Activated B cell treated with CpG ODN at 0.5 μM for 24 hours (primary cell): Measurements from ENCODE around the gene ACTN1. TPM values are rescaled to one million over a fixed set of nuclear protein-coding genes. Genes with fewer than 3 reads are reported as not detected.

Experiments used
- ATAC-seq: fragments of 200-7000 bp; cut with Tn5 transposase; one replicate; pipeline ENCODE4 v1.10.0; 2021; ENCODE audit warnings: low read depth, mild to moderate bottlenecking, moderate library complexity
- CTCF ChIA-PET: fragments of 350-600 bp; sonication (Branson Sonifier 250); formaldehyde crosslinking; loops from one replicate; lab custom pipeline; 2021; ENCODE audit warnings: antibody characterized with exemption; lab: Charles Lee
- POLR2A ChIA-PET: fragments of 350-600 bp; sonication (Branson Sonifier 250); formaldehyde crosslinking; loops from one replicate; lab custom pipeline; 2021; ENCODE audit warnings: antibody characterized with exemption; lab: Charles Lee
- DNase-seq: peaks from one replicate; pipeline ENCODE4 v3.0.0; 2022
- H3K27ac Mint-ChIP-seq: one replicate; pipeline ENCODE4 v1.8.0; 2020; ENCODE audit warnings: mixed read lengths
- H3K27me3 Mint-ChIP-seq: one replicate; pipeline ENCODE4 v1.8.0; 2021; ENCODE audit warnings: mixed read lengths
- H3K36me3 Mint-ChIP-seq: one replicate; pipeline ENCODE4 v1.8.0; 2021; ENCODE audit warnings: low read depth, mixed read lengths
- H3K4me1 Mint-ChIP-seq: one replicate; pipeline ENCODE4 v1.8.0; 2021; ENCODE audit warnings: mixed read lengths
- H3K4me3 Mint-ChIP-seq: one replicate; pipeline ENCODE4 v1.8.0; 2020; ENCODE audit warnings: mild to moderate bottlenecking, mixed read lengths
- H3K9me3 Mint-ChIP-seq: one replicate; pipeline ENCODE4 v1.8.0; 2020; ENCODE audit warnings: mixed read lengths
- intact Hi-C: fragments of 100-400 bp; cut with micrococcal nuclease; formaldehyde crosslinking; loops from one replicate; pipeline ENCODE4 v1.15.1; 2024
- total RNA-seq: library from RNA; stranded (reverse); gene quantifications from 2 replicates; pipeline ENCODE4 v1.2.3, GENCODE V29; 2022
- TF ChIP-seq, protein P1 (sequence below): fragments of 200-600 bp; IDR thresholded peaks from one replicate; pipeline ENCODE4 v1.8.0; 2022; ENCODE audit warnings: antibody characterized with exemption, mild to moderate bottlenecking

ACTN1 gene
- total RNA-seq, 1 donor from 2014 or later: 0.22 TPM

GRCh38 chr14:69014829-69015259 is 35.7 kb upstream of the ACTN1 start:
- CTCF ChIA-PET: no interaction called here
- no peaks in the 10 kb centered on the region for H3K4me1 Mint-ChIP-seq

DNA sequence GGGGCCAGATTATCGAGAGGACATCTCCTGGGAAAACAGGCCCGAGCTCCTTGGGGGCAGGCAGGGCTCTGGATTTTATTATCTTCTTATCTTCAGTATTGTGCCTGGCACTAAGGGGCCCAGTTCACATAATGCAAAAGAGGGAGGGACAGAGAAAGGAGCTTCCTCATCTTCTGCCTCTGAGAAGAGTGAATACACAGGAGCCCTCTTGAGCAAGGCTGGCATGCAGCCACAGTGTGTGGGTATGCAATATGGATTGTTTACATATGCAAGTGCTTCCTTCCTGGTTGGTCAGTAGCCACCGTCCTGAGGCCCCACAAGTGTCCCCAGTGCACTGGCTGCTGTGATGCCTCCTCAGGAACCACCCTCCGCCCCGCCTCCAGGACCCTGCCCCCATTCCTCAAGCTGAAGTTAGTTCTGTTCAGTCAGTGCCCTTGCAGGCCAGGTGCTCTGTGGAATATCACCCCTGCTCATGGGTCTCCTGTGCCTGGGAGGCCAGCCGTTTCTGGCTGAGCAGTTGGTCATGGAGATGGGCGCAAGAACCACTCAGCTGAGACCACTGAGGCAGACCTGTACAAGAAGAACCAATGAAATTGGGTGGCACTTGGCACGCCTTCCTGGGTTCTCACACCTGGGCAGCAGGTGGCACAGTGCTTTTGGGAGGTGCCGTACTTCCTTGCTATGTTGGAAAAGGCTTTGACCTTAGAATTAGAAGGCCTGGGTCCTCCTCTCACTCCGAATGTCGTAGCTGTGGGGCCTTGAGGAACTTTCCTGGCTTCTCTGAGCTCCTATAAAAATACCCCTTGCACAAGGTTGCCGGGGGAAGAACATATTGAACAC is 35.1 kb upstream of the ACTN1 start:
- Mint-ChIP-seq H3K4me1 (no peaks in the 10 kb centered on the region), H3K9me3 (no peaks in the 10 kb centered on the region), H3K4me3 (no peak overlapping the region), H3K36me3 (no peaks in the 10 kb centered on the region), H3K27me3 (no peaks in the 10 kb centered on the region), H3K27ac (no peak overlapping the region)
- intact Hi-C loops: no loop called here
- DNase-seq: no peak
- ATAC-seq: no peak
- TF ChIP-seq, protein P1, sequence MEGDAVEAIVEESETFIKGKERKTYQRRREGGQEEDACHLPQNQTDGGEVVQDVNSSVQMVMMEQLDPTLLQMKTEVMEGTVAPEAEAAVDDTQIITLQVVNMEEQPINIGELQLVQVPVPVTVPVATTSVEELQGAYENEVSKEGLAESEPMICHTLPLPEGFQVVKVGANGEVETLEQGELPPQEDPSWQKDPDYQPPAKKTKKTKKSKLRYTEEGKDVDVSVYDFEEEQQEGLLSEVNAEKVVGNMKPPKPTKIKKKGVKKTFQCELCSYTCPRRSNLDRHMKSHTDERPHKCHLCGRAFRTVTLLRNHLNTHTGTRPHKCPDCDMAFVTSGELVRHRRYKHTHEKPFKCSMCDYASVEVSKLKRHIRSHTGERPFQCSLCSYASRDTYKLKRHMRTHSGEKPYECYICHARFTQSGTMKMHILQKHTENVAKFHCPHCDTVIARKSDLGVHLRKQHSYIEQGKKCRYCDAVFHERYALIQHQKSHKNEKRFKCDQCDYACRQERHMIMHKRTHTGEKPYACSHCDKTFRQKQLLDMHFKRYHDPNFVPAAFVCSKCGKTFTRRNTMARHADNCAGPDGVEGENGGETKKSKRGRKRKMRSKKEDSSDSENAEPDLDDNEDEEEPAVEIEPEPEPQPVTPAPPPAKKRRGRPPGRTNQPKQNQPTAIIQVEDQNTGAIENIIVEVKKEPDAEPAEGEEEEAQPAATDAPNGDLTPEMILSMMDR: no peak
- ChIA-PET CTCF (no interaction called here), POLR2A (no interaction called here)

More at GRCh38 chr14:69014829-69015259, 35.7 kb upstream of the ACTN1 start:
- Mint-ChIP-seq H3K27ac (no peak overlapping the region), H3K9me3 (no peaks in the 10 kb centered on the region), H3K27me3 (no peaks in the 10 kb centered on the region), H3K4me3 (no peak overlapping the region), H3K36me3 (no peaks in the 10 kb centered on the region)
- ATAC-seq (no peak), DNase-seq (no peak)
- TF ChIP-seq, protein P1: no peak
- POLR2A ChIA-PET: no interaction called here
- intact Hi-C loops: no loop called here

DNA sequence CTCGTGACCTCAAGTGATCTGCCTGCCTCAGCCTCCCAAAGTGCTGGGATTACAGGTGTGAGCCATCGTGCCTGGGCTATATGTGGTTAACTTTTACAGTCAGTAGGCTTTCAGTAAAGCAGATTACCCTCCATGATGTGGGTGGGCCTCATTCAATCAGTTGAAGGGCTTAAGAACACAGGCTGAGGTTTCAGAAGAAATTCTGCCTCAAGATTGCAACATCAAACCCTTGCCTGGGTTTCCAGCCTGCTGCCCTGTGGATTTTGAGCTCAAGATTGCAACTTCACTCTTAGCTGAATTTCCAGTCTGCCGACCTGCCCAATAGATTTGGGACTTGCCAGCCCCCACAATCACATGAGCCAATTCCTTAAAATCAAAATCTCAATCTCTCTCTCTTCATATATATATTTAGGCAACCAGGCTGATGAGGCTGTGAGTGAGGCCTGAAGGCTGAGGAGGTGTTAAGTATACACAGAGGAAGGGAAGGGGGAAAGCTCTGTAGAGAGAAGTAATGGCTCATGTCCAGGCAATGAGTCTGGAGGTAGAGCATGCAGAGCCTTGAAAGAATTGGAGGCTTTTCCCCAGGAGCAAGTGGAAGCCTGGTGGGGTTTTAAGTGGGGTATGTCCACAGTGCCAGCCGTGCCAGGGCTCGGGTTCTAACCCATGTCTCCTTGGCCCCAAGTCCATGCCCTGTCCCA is 33.3 kb upstream of the ACTN1 start:
- CTCF ChIA-PET: no interaction called here
- no peak for ATAC-seq
- no peak overlapping the region for H3K4me3 Mint-ChIP-seq

GRCh38 chr14:69010648-69011047 is 31.5 kb upstream of the ACTN1 start:
- no peak overlapping the region for H3K4me3 Mint-ChIP-seq
- no peaks in the 10 kb centered on the region for H3K4me1 Mint-ChIP-seq
- H3K36me3 Mint-ChIP-seq: no peaks in the 10 kb centered on the region
- POLR2A ChIA-PET: no interaction called here
- H3K9me3 Mint-ChIP-seq: no peaks in the 10 kb centered on the region
- DNase-seq: no peak
- CTCF ChIA-PET: no interaction called here
- TF ChIP-seq, protein P1: no peak
- intact Hi-C loops: no loop called here
- no peak overlapping the region for H3K27ac Mint-ChIP-seq
- peaks cover 3% of the 10 kb centered on the region for H3K27me3 Mint-ChIP-seq
- ATAC-seq: no peak

More for the DNA sequence above, 33.3 kb upstream of the ACTN1 start:
- Mint-ChIP-seq H3K36me3 (no peaks in the 10 kb centered on the region), H3K27me3 (no peaks in the 10 kb centered on the region), H3K27ac (no peak overlapping the region), H3K4me1 (no peaks in the 10 kb centered on the region), H3K9me3 (no peaks in the 10 kb centered on the region)
- intact Hi-C loops: no loop called here
- no peak for DNase-seq
- POLR2A ChIA-PET: no interaction called here
- TF ChIP-seq, protein P1: no peak

- no peak for DNase-seq
- H3K9me3 Mint-ChIP-seq: no peaks in the 10 kb centered on the region
- TF ChIP-seq, protein P1: no peak
- no peaks in the 10 kb centered on the region for H3K4me1 Mint-ChIP-seq
- H3K36me3 Mint-ChIP-seq: no peaks in the 10 kb centered on the region
- H3K4me3 Mint-ChIP-seq: no peak overlapping the region
- ChIA-PET POLR2A (no interaction called here), CTCF (no interaction called here)
- peaks cover 12% of the 10 kb centered on the region for H3K27me3 Mint-ChIP-seq
- intact Hi-C loops: no loop called here
- H3K27ac Mint-ChIP-seq: no peak overlapping the region
- ATAC-seq: no peak
Observed at GRCh38 chr14:69008421-69008884, 29.4 kb upstream of the ACTN1 start.
